Activated CD4-positive, alpha-beta T cell treated with anti-CD3 and anti-CD28 coated beads for 48 hours (primary cell): ENCODE data around the gene THSD7B.
"Not testable (repeated sequence)": the region's sequence is repeated elsewhere in the genome, so short reads cannot be mapped to it uniquely, and the experiment has no call there.

Source experiments
- DNase-seq: peaks from one replicate; pipeline ENCODE4 v3.0.0-alpha.2; 2020

The THSD7B gene

GRCh38 chr2:136765256-136766072 lies at the start of gene THSD7B:
THSD7B (plus strand) TSS chr2:136765545; CDS start chr2:136882179, 116,634 bp downstream.
- no peak for DNase-seq

DNA sequence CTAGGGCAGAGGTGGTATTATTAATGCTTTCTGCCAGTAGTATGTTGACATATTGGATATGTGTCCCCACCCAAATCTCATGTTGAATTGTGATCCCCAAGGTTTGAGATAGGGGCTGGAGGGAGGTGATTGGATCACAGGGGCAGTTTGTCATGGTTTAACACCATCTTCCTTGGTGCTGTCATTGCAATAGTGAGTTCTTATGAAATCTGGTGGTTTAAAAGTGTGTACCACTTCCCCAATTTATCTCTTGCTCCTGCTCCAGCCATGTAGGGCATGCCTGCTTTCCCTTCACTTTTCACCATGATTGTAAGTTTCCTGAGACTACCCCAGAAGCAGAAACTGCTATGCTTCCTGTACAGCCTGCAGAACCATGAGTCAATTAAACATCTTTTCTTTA lies 47.1 kb upstream of the THSD7B start:
- DNase-seq: no peak

- no peak for DNase-seq
These were observed 37.2 kb upstream of the THSD7B start for GRCh38 chr2:136727973-136728699.

GRCh38 chr2:136736236-136736635 lies 29.1 kb upstream of the THSD7B start:
- DNase-seq: no peak

GRCh38 chr2:136738044-136738443 lies 27.3 kb upstream of the THSD7B start:
- DNase-seq: no peak

DNA sequence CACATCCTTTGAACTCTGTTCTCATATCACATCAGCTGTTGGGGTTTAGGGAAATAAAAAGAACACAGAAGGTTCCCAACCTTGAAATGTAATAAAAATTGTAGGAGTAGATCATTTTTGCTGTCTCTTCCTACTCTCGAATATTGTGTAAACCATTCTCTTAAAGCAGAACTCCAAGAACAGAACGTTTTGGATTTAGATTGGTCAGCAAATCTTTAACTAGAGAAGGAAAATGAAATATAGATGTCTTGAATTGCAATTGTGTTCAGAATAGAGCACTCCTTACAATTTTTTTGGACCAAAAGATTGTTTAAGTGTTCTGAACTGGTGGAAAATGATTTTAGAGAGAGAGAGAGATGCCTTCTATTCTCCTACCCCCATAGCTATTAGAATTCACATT lies 23.9 kb upstream of the THSD7B start:
- DNase-seq: no peak

GRCh38 chr2:136750065-136750464 lies 15.3 kb upstream of the THSD7B start:
- DNase-seq: no peak

GRCh38 chr2:136751406-136751805 lies 13.9 kb upstream of the THSD7B start:
- no peak for DNase-seq

DNA sequence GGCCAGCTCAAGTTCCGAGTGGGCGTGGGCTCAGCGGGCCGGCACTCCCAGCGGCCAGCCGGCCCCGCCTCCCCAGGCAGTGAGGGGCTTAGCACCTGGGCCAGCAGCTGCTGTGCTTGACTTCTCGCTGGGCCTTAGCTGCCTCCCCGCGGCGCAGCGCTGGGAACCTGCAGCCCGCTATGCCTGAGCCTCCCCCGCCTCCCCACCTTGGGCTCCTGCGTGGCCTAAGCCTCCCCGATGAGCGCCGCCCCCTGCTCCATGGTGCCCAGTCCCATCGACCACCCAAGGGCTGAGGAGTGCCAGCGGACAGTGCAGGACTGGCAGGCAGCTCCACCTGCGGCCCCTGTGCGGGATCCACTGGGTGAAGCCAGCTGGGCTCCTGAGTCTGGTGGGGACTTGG lies 6.8 kb upstream of the THSD7B start:
- not testable (repeated sequence) for DNase-seq

- DNase-seq: no peak
These were observed 691 bp upstream of the THSD7B start for GRCh38 chr2:136764452-136765255.

- no peak for DNase-seq
These were observed 694 bp downstream of the THSD7B start for GRCh38 chr2:136766073-136766404.

- no peak for DNase-seq
These were observed 1.7 kb downstream of the THSD7B start for GRCh38 chr2:136767030-136767429.

GRCh38 chr2:136769871-136770270 lies 4.5 kb downstream of the THSD7B start:
- no peak for DNase-seq

- no peak for DNase-seq
These were observed 5.0 kb downstream of the THSD7B start for GRCh38 chr2:136770384-136770783.

- DNase-seq: no peak
These were observed 12.0 kb downstream of the THSD7B start for GRCh38 chr2:136777391-136777790.

DNA sequence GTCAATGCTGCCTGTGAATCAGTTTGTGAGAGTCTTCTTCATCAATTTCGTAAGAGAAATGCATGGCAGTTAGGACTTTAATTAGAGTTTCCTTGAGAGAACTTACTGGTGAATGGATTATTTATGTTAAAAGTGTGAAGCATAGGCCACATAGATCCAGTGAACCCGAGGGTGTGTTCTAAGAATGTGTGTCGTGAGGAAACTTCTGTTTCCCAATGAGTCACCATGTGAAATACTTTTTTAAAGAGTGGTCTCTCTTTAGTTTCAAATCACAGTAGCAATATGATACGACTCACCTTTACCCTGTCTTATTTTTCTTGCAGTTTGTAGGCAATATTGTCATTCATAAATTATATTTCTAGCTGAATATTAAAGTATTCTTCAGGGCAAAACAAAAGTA lies 18.5 kb downstream of the THSD7B start:
- DNase-seq: no peak

GRCh38 chr2:136785215-136785614 lies 19.9 kb downstream of the THSD7B start:
- no peak for DNase-seq

GRCh38 chr2:136787970-136788369 lies 22.6 kb downstream of the THSD7B start:
- no peak for DNase-seq

DNA sequence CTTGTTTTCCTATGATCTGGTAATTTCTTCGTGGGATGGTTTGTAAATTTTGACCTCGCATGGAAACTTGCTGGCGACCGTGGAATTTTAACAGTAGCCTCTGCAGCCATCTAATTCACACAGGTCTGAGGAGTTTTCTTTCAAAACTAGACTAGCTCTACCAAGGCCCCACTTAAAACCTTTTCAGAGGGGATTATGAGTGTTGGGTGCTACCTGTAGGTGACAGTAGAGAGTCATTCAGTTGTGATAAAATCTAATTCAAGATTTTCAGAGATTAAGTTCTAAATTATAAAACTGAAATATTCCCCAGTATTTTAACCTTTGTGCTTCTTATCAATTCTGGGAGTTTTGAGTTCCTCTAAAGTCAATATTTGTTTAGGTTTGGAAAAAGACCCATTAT lies 31.0 kb downstream of the THSD7B start:
- no peak for DNase-seq

DNA sequence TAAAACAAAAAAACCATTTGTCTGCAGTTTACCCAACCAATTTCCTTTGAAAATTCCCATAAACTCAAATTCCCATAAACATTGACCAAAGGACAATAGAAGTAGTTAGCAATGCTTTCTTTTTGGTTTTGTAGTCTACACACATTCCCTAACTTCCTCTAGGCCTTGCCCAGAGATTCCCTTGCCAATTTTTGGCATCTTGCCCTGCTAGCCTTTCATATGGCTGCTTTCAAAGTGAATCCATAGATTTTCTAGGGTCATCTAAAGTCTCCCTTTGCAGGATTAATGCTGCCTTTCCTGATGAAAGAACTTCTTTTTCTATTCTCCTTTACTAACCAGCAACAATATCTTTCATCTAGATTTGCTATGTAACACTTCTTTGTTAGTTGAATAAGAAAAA lies 33.4 kb downstream of the THSD7B start:
- no peak for DNase-seq

- no peak for DNase-seq
These were observed 36.3 kb downstream of the THSD7B start for GRCh38 chr2:136801661-136802060.

GRCh38 chr2:136809998-136810397 lies 44.7 kb downstream of the THSD7B start:
- DNase-seq: no peak

DNA sequence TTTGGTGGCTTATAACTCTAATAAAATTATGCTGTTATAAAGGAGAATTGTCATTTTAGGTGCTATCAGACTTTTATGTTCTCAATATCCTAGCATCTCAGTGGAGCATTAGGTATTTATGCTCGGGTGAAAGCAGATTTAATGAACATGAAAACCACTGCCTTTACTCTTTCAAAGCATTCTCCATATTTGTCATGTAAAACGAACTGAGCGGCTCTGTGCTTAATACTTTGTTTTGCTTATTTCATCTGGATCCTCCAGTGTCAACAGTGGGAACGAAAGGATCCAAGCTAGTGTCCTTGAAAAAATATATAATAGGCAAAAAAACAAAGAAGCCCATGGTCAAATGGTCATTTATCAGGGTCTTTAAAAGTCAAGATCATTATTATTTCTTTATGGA lies 53.5 kb downstream of the THSD7B start:
- no peak for DNase-seq

DNA sequence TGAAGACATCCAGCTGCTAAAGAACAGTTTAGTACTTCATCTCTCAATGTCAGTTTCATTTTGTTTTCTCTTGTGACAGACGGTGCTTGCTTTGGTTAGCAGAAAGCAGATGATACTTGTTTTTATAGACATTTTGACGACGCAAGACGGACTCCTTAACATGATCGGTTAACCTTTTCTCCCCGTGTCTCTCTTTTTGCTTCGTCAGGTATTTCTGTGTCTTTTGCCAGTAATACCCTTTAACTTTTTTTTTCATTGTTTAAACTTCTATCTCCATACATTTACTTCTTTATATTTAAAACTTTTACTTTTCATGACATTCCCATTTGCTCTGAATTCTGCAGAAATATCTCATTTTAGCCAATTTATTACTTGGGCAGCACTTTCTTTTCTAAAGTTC lies 57.9 kb downstream of the THSD7B start:
- DNase-seq: no peak
